SK-N-DZ (cell line): ENCODE measurements around the gene TMEFF1. TPM values are rescaled to one million over a fixed set of nuclear protein-coding genes. Genes with fewer than 3 reads are reported as not detected.
"Not testable (repeated sequence)": the region's sequence is repeated elsewhere in the genome, so short reads cannot be mapped to it uniquely, and the experiment has no call there.

Experiments used
- DNase-seq: peaks from one replicate; pipeline ENCODE4 v3.0.0-alpha.2; 2015; ENCODE audit warnings: low spot score
- polyA plus RNA-seq, 2 experiments: library from polyadenylated mRNA; depleted of rRNA; stranded (reverse); fragments of >200 nt; gene quantifications; 2 replicates each; pipeline ENCODE4 v1.2.3, GENCODE V29; 2014

TMEFF1 gene, protein sequence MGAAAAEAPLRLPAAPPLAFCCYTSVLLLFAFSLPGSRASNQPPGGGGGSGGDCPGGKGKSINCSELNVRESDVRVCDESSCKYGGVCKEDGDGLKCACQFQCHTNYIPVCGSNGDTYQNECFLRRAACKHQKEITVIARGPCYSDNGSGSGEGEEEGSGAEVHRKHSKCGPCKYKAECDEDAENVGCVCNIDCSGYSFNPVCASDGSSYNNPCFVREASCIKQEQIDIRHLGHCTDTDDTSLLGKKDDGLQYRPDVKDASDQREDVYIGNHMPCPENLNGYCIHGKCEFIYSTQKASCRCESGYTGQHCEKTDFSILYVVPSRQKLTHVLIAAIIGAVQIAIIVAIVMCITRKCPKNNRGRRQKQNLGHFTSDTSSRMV
- polyA plus RNA-seq (2014; cell fraction: cytosol; rRNA removed), result 145 and 154 TPM in 2 replicates
- polyA plus RNA-seq (2014; cell fraction: nucleus; rRNA removed), result 71.9 and 82.4 TPM in 2 replicates

DNA sequence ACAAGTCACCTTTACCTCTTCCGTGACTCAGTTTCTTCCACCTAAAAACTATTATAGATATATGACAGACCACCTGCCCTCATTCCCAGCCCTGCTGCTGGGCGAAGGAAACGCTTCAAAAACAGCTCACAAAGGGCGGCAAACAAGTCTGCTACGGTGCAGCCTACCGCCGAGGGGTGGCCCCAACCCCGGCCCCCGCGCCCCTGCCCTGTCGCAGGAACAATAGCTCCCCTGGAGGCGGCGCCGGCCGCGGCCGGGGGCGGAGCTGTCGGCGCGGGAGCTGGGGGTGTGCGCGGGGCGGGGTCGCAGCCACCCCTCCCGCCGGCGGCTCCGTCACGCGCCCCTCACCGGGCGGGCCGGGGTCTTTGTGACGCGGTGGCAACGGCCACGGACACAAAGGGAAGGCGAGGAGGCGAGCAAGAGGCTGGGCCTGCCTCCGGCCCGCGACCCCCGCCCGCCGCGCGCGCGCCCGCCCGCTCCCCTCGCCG, at the start of gene TMEFF1:
Gene TMEFF1, plus strand, starts transcription at position 362 of the 488 bp plus-strand sequence. CDS start 396 bp downstream, outside the sequence.
- DNase-seq, result peak; percentile 72

GRCh38 chr9:100425758-100426157, 47.2 kb upstream of the TMEFF1 start:
- no peak for DNase-seq

DNA sequence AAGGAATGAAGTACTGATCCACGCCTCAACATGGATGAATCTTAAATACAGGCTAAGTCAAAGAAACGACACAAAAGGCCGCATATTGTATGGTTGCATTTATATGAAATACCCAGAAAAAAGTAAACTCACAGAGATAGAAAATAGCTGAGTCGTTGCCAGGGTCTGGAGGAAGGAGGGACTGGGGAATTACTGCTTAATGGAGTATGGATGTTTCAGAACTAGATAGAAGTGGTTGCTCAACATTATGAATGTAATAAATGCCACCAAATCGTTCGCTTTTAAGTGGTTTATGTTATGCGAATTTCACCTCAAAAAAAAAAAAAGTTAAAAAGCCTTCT, 46.8 kb upstream of the TMEFF1 start:
- DNase-seq, result no peak

GRCh38 chr9:100426530-100427365, 46.2 kb upstream of the TMEFF1 start, which contains the start of gene MSANTD3:
MSANTD3 (plus strand) TSS chr9:100427143; CDS start chr9:100441939, 14,796 bp downstream.
- peak; percentile 46 for DNase-seq

GRCh38 chr9:100427366-100428263, 45.3 kb upstream of the TMEFF1 start:
- DNase-seq, result peak; percentile 74

- no peak for DNase-seq
Measured at GRCh38 chr9:100428871-100429654, 43.9 kb upstream of the TMEFF1 start.

DNA sequence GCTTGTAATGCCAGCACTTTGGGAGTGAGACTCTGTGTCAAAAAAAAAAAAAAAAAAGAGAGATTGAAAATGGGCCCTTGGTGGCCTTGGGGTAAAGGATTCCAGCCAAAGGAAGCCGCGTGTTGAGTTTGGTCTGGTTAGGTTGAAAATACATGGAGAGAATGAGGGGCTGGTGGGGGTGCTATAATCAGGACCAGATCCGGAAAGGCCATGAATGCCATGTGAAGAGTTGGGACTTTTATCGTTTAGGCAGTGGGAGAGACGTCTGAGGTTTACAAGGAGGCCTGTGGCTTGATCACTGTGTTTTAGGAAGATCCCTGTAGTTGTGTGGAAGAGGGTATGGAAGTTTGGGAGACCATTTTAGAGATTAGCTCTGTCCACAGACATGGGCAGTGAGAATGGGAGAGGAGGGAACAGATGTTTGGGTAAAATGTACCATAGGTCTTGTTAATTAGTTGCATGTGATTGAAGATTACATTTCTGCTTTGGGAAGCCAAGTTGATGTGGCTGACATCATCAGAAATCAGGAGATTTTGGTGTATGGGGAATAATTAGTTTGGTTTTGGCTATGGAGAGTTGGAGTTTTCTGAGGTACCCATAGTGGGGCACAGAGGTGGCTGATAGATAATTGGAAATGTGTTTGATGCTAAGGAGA, 42.5 kb upstream of the TMEFF1 start:
- no peak for DNase-seq

DNA sequence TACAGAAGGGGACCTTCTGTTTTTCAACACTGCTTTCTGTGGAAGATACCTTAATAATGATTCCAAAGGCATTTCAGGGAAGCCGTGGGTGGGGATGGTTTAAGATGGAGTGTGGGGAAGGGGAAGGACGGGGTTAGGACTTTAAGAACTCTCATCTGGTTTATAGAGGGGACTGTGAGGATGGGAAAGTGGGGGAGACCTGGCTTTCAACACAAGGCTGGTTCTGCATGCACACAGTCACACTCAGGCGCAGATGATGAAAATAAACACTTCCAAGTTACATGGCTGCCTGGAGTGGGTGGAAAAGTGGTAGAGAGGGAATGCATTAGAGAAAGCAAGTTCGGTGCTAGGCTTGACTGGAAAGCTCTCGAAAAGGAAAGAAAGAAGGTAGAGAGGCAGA, 41.1 kb upstream of the TMEFF1 start:
- DNase-seq, result no peak

DNA sequence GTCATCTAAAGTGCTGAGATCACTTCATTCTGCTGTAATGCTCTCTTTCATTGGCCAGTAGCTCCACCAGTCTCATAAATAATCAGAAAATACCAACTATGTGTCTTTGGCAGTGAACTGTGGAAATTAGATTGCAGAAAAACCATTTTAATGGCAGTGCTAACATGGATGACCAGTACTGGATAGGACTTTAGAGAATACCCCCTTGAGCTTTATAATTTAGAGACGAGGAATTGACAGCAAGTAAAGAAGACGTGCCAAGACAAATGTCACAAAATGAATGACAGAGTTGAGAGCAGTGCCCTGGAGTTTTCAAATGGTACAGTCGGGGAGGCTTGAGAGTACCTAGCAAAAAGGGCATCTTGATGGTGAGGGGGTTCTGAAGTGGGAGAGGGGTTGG, 40.2 kb upstream of the TMEFF1 start:
- DNase-seq, result no peak

- DNase-seq, result no peak
Measured at GRCh38 chr9:100436571-100436970, 36.4 kb upstream of the TMEFF1 start.

DNA sequence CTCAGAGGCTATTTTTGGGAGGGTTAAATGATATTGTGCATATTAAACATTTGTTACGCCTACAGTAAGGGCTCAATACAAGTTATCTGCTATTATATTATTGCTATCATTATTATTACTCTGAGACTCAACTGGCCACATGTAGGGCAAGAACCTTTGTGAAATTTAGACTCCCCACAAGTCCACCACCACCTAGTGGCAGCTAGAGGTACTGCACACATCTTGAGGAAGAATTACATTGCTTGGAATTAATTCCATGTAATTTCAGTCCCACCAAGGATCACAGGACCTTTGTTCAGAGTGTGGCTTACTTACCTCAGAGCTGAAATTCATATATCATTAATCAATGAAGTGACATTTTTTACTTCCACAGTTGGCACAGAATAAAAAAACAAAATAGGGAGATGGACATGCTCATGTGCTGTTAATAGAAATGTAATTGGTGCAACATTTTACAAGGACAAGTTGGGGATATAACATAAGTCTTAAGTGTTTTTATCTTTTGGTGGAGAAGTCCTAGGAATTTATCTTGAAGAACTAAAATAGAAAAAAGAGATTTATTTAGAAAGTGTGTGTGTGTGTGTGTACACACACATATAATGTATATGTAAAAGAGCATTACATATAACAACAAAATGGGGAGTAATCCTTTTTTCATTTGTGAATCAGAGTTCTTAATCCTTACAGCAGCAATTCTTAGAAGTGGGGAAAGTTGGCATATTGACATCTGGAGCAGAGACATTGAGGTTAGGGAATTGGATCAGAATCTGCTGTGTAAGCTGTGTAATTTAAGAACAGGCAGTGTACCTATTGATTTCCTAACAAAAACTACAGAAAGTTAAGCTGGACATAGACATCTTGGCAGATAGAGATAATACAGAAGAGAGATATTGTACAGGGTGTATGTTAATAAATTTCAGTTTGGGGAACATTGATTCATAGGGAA, 34.8 kb upstream of the TMEFF1 start:
- peak; percentile 65 for DNase-seq

DNA sequence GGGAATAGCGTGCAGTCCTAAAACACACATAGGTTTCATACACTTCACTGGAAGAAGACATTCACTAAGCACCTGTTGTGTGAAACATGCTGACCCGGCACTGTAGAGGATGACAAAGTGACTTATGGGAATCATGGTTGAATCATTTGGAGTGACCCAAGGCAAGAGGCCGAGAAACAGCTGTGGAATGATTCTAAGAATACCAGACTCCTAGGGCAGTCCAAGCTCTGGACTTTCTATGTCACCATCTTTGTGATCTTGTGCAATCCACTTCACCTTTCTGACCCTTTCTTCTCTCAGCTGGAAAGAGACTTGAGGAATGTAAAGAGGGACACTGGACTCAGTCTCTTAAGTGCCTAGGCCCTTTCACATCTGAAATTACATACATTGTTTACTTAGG, 32.9 kb upstream of the TMEFF1 start:
- DNase-seq, result no peak

DNA sequence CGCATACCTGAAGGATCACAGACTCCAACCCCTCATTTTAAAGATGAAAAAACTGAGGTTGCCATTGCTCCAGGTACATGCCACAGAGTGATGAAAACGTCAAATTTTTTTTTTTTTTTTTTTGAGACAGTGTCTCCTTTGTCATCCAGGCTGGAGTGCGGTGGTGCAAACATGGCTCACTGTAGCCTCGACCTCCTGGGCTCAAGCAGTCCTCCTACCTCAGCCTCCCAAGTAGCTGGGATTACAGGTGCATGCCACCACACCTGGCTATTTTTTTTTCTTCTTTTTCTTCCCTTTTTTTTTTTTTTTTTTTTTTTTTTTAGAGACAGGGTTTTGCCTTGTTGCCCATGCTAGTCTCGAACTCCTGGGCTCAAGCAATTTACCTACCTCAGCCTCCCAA, 32.5 kb upstream of the TMEFF1 start:
- not testable (repeated sequence) for DNase-seq

- no peak for DNase-seq
Measured at GRCh38 chr9:100441911-100442361, 31.0 kb upstream of the TMEFF1 start.

- no peak for DNase-seq
Measured at GRCh38 chr9:100443781-100444768, 28.9 kb upstream of the TMEFF1 start.

DNA sequence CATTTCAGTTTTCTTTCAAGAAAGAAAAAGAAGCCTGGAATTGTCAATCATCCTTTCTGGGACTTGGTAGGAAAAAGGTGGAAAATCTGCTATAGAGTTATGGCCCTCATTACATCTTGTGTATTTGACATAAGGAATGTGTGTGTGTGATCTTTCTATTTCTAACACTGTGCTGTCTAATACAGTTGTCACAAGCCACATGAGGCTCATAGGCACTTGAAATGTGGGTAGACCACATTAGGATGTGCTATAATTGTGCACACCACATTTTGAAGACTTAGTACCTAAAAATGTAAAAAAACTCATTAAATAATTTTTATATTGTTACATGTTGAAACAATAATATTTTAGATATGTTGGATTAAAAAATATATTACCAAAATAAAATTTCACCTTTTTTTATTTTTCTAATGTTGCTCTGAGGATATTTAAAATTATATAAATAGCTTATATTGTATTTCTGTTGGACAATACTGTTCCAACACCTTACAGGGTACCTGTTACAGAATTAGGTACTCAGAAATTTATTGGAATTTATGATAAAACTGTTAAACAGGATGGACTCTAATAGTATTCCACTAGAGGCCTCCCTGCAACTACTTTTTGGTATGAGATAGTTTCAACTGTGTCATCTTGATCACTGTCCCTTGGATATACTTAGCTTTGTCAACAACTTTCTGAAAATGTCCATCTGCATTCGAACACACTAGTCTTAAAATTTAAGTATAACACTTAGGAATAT, 27.6 kb upstream of the TMEFF1 start:
- no peak for DNase-seq
